ENCODE results near the gene SPACA5.

DNA sequence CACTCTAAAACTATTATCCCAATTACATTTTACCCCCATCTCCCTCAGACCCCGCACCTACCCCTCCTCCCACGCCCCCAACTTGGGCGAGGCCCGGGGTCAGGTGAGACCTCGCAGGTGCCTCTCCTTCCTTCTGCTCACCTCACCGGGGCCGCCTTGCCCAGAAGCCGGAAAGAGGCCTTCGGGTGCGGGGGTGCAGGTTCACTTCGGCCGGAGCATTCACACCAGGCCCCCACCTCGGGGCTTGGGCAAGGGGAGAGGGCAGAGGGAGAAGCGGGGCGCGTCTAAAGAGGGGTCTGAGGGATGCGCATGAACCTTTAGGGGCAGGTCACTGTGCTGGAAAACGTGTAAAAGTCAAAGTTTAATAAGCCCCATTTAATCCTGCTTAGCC, 3.4 kb upstream of the SPACA5 start:
- TF ChIP-seq, protein P1, sequence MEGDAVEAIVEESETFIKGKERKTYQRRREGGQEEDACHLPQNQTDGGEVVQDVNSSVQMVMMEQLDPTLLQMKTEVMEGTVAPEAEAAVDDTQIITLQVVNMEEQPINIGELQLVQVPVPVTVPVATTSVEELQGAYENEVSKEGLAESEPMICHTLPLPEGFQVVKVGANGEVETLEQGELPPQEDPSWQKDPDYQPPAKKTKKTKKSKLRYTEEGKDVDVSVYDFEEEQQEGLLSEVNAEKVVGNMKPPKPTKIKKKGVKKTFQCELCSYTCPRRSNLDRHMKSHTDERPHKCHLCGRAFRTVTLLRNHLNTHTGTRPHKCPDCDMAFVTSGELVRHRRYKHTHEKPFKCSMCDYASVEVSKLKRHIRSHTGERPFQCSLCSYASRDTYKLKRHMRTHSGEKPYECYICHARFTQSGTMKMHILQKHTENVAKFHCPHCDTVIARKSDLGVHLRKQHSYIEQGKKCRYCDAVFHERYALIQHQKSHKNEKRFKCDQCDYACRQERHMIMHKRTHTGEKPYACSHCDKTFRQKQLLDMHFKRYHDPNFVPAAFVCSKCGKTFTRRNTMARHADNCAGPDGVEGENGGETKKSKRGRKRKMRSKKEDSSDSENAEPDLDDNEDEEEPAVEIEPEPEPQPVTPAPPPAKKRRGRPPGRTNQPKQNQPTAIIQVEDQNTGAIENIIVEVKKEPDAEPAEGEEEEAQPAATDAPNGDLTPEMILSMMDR (optimal IDR thresholded peaks at IDR 0.05 in 1 of 3, IDR thresholded peaks at IDR 0.05 in 1 of 3, conservative IDR thresholded peaks at IDR 0.05 in 1 of 3; ENCODE audit: extremely low read depth in 1 of 3, insufficient read depth in 2 of 3, low read length in 3 of 3): no peak
- TF ChIP-seq EZH2 (IDR thresholded peaks at IDR 0.05; ENCODE audit: low read length): no peak

Data from keratinocyte (primary cell).